ENCODE data around the gene HIPK2.

The HIPK2 gene

DNA sequence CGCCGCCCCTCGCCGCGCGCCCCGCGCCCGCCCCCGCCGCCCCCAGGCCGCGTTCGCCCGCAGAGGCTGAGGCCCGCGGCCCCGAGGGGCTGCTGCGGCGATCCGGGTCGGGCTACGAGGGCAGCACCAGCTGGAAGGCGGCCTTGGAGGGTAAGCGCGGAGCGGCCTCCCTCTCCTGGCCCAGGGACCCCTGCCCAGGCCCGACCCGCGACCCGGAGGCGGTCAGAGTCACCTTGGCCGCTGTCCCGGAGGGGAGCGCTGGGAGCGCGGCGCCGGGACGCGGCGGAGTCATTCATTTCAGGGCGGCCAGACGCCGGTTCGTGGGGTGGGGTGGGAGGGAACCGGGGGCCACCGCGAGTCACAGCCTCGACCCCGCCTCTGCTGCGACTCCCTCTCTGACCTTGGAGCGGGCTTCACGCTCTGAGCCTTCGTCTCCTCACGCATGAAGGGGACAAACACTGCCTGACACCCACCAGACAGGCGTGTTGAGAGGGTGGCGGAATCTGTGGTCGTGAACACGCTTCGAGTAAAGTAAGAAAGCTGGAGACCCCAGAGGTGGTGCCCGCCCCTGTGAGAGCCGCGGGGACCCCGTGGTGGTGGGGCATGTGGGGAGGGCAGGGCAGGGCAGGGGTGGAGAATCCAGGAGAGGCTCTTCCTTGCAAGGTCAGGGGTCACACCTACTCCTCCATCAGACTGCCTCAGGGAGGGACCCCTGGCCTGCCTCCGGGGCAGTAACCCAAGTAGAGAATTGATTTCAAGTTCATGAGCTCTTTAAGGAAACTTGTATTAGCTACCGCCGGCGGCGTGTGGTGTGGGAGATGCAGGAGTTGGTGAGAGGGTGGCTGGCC lies 253.6 kb downstream of the HIPK2 start:
- DNase-seq: no peak

- no peak for DNase-seq
These were observed 254.4 kb downstream of the HIPK2 start, which contains the start of gene CLEC2L for GRCh38 chr7:139523199-139523941. CLEC2L (plus strand) TSS chr7:139523685; CDS start chr7:139523928, 243 bp downstream.

- DNase-seq: no peak
These were observed 255.0 kb downstream of the HIPK2 start for GRCh38 chr7:139522830-139523198.

- no peak for DNase-seq
These were observed 256.4 kb downstream of the HIPK2 start for GRCh38 chr7:139521439-139521838.

GRCh38 chr7:139515266-139515665 lies 262.5 kb downstream of the HIPK2 start:
- no peak for DNase-seq
